GM18861 (cell line): ENCODE data around the gene HSF5.
A peak's percentile ranks its signal among the peaks of the same experiment; 100 is the strongest.

Experiments
- ATAC-seq: cut with Tn5 transposase; IDR thresholded peaks from one replicate; pipeline ENCODE4 v1.9.1; 2021; ENCODE audit not compliant: unreplicated experiment

The HSF5 gene

DNA sequence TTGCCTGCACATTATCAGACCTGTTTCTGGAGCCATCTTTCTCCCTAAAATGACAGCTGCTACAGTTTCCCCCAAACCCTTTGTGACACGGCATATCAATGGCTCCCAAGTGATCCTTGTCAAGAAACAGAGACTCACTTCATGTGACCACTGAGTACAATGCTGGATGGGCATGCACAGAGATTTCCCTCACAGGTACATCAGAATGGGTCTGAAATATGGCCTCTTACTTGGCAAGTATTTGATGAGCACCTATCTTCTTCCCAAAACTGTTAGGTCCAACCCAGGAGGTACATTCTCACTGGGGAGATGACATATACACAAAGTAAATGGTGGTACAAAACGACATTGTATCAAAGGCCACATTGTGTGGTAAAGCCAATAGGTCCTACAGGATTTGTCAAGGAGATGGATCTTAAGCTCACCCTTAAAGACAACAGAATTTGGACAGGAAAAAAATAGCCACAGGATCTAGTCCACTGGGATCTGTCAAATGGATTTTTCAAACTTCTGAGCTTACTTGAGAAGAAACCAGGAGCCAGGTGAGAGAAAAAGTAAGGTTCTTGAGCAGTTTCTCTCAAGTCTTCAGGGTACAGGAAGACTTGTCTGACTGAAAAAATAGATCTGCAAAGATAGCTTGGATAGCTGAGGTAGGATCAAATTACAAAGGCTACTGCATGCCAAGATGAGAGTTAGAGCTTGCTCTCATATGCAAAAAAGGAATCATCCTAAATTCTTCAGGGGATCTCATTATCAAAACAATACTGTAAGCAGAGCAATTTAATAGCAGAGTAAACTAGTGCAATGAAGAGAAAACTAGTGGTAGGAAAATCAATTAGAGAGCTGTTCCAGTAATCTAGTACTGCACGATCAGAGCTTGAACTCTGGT is 99.7 kb downstream of the HSF5 start:
- ATAC-seq: no peak

DNA sequence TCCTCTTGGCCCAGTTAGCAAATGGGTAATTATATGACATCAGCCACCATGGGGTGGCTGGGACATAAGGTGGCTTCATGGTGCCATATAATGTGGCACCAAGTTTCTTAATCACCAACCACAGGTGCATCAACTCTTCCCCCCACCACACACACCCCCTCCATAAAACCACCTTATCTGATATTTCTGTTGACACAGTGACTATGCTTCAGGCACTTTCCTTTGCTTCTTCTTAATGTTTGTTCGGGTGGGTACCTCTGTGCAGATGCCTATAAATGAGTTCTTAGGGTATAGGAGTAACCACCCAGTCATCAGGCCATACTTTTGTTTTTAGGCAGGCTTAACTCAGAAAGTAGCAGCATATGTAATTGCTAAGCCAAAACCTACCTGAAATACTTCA is 100.4 kb downstream of the HSF5 start:
- no peak for ATAC-seq

DNA sequence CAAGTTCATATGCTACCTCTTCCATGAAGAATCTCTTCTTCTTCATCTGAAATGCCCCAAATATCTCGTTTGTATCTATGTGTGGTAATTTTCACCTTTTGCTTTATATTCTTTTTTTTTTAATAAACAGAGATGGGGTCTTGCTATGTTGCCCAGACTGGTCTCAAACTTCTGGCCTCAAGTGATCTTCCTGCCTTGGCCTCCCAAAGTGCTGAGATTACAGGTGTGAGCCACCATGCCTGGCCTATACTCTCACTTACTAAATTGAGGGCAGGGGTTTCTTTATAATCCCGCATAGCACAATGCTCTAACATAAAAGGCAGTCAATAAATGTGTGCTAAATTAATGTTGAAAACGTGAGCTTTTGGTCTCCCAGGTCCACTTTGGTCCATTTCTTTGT is 101.5 kb downstream of the HSF5 start:
- no peak for ATAC-seq

DNA sequence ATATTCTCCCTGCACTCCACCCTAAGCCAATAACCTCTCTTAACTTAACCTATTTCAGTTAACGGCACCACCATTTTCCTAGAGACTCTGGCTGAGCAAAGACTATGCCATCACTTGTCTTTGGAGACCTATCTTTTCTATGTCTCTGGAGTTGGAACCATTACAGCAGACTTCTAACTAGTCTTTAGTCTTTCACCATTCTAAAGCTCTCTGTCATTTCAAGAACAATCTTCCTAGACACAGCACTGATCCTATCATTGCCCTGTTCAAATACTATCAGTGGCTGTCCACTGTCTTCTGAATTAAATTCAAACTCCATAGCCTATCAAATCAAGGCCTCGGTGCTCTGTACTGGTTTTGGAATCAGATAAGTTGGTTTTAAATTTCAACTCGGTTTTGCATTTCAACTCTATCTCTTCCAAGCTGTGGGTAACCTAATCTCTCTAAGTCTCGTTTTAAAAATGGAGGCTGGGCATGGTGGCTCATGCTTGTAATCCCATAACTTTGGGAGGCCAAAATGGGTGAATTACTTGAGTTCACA is 102.8 kb downstream of the HSF5 start:
- no peak for ATAC-seq

DNA sequence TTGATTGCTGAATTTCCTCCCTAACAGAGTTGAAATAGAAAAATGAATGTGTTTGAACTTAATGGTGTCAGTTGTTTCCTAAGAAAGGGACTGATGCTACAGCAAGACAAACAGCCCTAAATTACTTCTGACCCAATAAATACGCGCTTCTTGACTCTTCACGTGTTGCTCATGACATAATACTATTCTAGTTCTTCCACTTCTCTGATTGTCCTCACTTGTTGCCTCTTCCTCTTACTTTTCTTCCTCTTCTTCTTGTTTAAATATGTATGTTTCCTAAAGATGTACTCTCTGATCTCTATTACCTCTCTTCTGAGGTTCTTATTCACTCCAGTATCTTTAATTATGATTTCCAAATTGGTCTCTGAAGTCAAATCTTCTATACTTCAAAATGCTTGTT is 103.3 kb downstream of the HSF5 start:
- no peak for ATAC-seq

DNA sequence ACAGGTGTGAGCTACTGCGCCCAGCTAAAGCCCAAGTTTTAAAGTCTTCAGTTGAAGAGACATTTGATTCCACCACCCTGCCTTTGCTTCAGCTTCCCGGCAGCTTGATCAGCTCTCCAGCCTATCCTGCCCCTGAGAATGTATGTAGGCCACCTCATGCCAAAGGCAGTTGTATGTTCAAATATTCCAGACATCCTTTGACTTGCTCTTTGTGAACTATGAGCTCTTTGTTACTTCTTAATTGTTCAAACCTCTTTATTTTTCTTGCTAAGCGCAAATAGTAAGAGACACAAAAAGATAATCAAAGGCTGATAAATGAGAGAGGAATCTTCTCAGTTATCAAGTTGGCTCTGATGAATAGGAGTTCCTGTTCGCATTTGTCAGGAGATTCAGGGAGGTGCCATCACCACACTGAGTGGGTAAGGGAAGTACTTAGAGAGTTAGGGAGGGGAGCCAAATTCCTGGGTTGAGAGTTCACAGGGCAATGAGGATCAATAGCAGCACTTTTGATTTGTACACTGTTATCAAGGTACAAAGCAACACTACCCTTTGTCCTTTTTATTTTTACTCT is 104.2 kb downstream of the HSF5 start:
- no peak for ATAC-seq

DNA sequence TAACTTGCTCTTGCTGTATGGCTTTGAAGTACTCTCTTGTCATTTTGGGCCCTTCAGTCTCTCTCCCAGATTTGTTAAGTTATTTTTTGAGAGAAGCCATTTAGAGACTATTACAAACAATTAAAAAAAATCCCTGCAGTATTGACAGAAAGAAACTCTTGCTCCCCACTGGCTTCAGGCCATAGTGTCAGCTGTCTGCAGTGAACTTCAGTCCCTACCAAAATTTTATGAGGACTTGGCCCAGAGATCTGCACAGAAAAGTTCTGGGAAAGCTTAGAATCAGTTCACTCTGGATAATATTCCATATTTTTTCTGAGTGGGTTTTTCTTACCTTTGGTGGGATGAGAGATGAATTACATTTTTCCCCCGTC is 105.4 kb downstream of the HSF5 start:
- no peak for ATAC-seq

DNA sequence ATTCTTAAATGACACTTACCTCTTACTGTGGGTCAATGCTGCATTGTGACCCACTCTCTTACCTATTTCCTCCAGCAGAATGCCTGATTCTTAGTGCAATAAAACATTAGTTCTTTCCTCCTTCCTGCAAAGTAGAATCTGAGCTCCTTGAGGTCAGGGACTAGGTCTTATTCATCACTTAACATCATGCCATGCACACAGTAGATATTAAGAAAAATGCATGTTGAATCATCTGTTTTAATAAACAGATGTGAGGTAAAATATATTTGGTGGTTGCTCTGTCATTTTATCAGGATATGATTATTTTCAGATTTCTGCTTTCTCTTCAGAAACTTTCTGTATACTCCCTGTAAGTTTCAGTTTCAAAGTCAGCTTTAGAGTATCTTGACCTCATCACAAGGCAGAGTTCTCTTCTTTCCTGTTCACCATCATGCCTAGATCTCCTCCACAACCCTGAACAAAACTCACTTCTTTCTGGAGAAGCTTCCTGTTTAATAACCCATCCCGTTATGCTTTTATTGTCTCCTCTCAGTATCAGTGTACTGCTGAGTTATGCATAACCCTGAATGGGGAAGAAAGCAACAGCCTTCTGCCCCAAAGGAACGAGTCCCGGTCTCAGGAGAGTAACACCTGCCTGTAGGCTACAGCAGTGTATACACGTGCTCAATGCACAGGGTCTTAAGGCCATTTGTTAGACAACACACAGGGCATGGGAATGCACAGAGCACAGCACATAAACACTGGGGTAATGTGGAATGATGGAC is 105.9 kb downstream of the HSF5 start:
- peak; percentile 63 for ATAC-seq

DNA sequence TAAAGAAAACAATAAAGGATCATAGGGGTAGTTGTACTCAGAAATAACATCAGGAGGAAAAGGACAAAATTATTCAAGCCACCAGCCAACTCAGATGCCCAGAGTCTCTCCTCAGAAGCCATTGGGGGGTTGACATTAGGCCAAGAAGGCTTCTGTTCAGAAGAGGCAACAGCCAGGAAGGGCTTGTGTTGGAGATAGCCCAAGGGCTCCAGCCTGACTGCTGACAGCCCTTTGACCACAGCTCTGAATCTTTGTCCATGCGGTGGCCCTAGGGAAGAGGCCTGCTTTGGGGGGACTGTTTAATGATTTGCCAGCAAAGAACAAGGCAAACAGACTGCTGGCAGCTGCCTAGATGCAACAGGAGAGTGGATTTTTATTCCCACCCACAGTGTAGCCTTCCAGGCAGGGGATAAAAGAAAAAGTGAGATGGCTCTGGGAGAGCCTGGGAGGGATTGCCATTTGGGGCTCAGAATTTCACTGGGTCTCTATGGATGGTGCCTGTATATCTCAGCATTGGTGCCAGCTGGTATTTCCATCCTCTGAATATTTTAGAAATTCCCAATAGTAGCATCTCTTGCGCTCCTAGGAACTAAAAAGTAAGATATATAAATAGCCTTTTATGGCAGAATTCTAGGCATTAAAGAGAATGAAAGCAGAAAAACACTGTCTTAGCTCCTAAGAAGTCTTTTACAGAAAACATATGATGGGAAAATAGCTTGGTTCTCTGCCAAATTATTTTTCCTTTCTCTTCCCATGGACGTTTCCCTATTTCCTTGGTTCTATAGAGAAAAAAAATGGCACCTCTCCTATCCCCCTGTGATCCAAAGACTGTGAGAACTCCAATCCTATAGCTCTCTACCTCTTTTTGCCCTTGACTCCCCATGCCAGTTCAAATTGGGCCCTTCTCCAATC is 106.8 kb downstream of the HSF5 start:
- no peak for ATAC-seq

DNA sequence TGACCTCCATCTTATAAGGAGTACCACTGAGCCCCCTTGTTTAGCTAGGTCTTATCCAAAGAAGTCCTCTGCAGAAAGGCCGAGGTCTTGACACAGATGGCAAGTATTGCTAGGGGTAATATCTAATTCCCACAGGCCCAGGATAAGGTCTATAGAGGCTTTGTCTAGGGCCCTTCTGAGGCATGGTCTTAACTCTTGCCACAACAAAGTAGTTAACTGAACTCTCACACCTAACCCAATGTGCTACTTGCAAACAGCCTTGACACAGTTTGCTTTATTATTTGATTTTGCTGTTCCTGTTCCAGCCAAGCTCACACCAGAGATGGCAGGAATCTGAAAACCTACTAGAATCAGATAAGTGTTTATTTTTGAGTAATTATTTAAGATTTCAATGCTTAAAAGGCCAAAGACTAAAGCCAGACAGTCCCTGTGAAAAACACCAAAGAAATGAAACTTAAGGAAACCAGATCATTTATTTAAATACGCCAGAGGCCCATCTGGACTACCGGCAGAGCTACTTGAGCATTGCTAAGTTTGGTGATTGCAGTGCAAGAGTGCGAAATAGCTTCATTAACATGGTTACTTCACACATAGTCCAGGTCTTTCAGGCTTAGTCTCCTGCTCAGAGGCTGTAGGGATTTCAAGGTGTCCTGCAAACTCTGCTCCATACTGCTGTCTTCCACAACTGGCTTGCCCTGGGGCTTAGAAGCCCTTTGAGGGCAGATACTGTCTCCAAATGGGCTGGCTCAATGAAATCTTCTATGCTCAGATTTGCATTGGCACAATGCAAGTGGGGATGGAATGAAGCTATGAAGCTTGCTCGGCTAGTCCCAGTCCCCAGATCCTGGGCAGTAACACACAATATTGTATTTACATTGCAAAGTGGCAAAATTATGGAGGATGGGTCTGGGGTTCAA is 107.7 kb downstream of the HSF5 start:
- no peak for ATAC-seq

DNA sequence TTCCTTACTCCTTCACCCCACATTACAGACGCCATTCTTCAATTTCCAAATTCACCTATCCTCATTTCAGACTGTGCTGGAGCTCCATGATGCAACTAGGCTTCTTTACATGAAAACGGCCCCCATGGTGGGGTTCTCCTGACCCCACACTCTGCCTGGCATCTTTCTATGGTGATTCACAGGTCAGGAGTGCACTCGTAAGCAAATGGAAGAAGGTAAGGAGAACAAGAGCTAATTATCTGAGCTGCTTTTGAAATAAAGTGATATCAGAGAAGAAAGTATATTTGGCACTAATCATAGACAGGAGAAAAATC is 108.7 kb downstream of the HSF5 start:
- no peak for ATAC-seq

DNA sequence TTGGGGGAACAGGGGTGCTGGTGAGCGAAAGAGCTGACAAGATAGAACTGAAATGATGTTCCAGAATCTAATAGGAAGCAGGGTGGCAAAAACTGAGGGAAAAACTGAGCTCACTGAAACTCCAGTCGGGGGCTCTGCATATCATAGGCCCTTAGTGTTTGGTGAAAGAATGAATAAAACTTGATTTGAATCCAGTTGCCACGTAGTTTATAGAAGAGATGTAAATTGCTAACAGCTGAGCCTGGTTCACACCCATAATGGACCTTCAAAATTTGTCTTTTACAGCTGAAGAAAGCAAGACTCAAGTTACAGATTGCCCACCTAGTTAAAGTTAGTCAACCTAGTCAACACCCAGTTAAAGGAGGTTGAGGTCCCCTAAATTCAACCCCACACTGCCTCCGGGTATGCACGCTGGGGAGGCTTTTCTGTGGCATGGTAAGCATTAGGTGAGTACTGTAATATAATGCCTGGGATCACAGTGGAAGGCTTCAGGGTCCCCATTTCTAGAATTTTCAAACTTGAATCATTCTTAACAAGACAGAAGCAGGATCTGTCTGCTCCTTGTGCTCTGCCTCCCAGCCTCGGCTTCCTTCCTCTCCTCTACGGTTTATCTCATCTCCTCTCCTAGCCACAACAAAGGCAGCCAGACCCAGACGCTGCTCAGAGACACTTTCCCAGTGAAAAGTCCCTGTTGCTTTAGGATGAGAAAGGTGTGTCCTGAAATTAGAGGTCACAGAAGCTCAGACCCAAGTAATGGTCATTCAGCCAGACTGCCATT is 109.3 kb downstream of the HSF5 start:
- no peak for ATAC-seq

DNA sequence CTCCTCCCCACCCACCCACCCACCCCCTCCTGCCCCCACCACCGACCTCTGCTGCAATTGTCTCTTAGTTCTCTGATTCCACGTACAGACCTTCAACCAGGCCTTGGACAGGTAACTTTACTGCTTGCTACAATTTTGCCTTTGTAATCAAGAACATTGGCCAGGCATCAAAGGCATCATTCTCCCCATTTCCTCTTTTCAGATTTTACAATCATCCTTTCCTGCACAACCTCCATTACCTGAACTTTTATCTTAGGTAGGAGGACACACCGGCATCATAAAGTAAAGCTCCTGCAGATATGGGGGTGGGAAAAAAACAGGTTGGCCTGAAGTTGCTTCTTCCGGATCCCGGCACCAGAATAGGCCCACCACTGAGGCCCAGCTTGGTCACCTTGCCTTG is 110.5 kb downstream of the HSF5 start:
- ATAC-seq: no peak

DNA sequence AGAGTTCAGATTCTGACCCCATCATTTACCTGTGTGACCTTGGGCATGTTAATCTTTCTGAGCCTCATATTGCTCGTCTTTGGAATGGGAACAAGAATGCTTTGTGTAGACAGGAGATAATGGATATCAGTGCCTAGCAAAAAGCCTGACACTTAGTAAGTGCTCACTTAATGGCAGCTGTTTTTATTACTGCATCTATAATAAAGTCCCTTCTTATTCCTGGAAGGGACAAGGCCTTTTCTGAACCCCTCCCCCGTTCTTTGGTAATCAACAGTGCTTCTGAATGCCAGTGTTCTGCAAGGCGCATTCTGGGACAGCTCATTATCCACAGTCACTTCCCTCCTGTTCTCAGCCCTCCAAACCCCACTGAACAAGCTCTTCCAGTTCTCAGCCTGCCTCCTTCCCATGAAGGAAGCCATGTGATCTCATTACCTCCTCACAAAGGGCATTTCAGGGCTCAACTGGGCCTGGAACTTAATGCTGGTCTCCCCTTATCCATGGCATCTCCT is 111.1 kb downstream of the HSF5 start:
- no peak for ATAC-seq

DNA sequence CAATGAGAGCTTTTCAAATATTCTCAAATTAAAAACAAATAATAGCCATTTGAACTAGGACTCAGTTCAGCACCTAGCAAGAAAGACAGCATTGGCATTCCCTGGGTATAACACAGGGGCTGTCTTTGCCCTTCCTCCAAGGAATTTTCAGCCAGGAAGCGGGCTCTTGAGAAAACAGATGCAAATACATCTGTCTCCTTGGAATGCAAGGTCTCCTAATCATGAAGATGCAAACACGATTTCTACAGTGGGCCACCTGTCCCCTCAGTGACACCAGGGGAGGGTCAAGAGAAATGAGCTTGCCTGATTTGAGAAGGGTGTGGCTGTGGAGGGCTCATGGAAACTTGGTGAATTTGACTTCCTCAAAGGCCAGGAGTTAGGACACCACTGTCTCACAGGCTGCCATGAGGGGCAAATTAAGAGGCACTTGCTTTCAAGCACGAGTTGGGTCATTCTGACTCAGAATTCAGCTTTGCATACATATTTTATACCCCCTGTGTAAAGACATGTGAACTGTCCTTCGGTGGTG is 111.7 kb downstream of the HSF5 start:
- no peak for ATAC-seq

DNA sequence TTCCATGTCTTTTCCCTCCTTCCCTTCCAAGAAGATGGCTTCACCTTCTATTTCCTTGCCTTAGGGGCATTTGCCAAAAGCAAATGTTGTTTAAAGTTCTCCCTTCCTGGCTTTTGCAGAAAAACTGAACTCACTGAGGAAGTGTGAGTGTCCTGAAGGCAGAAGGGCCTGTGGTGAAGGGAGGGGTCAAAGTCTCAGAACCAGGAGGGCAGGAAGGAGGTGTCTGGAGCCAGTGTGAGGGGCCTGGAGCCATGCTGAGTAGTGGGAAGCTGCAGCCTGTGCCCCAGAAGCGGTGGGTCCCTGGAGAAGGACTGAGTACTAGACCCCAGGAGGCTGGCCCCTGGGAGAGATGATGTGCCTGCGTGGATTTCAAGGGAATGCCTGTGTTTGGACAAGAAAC is 112.4 kb downstream of the HSF5 start:
- ATAC-seq: no peak

DNA sequence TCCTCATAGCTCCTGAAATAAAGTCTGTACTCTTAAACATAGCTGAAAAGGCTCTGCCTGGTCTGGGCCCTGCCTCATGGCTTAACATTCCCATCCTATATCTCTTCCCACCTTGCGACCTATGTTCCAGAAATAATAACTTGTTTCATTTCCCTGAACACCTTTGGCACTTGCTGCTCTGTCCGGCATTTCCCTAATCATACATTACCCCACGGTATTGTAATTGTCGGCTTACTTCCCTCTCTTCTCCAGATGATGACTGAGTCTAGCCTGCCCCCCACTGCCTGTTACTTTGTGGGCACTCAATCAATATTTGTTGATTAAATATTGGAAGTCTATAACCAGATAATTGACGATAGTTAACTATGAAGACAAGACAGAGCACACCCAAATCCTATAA is 113.0 kb downstream of the HSF5 start:
- ATAC-seq: no peak

DNA sequence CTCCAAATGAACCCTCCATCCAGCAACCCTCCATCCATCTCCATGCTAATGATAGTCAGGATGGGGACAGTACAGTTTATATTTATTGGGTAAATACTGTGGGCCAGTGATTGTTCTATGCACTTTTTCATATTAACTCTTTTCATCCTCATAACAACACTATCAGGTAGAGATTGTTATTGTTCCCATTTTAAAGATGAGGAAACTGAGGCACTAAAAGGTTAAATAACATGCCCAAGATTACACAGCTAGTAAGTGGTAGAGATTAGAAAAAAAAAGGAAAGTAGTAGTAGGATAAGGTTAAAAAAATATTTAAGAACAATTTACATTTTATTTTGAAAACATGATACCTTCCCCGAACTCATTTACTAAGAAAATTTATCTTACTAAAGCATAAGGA is 114.3 kb downstream of the HSF5 start:
- no peak for ATAC-seq

DNA sequence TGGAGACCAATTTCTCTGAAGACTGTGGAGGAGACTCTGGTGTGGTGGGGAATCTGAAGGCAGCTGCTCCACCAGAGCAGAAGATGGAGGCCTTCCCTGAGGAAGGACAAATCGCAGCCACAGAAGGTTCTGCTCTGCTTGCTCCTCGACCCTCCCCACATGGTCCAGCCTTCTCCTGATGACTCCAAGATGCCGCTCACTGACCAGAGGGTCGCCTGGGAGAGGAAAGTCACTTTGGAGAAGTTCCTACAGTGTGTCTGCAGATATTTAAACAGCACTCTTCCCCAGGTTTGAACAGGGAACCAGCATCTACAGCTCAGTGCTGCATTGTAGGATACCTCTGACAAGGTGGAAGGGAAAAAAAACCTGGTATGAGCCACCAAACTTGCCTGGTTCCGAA is 115.2 kb downstream of the HSF5 start:
- no peak for ATAC-seq
